ENCODE data around the gene FABP3.

DNA sequence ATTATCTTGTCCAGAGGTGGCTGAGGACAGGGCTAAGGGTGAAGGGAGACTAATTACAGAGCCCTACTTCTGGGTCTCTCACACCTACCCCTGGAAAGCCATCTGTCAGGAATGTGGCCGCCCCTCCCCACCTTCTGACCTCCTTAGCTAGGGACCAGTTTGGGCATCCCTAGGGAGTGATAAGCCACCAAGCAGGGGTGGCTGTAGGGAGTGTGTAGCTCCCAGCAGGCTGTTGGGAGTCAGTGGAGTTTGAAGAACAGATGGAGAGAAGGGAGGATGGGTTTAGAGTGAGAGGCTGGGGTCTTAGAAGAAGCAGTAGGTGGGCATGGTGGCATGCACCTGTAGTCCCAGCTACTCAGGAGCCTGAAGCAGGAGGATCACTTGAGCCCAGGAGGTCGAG is 39.3 kb upstream of the FABP3 start:
- no peak for TF ChIP-seq GATA2 (IDR thresholded peaks at IDR 0.05; ENCODE audit: low read depth, low read length)
- no peak for TF ChIP-seq GATA3 (IDR thresholded peaks at IDR 0.05; ENCODE audit: low read depth, low read length)
